KMS-11 (cell line): Measurements from ENCODE around the gene RBM44.

Experiments
- H2AFZ ChIP-seq: fragments of 200-600 bp; sonication (generic); 2 replicates; pipeline ENCODE4 v1.6.1; 2016; ENCODE audit warnings: antibody characterized with exemption, mixed run types, low read depth
- H3K27ac ChIP-seq: fragments of 200-600 bp; sonication (generic); 2 replicates; pipeline ENCODE4 v1.6.1; 2016; ENCODE audit warnings: mild to moderate bottlenecking, mixed run types
- H3K27me3 ChIP-seq: fragments of 200-600 bp; sonication (generic); 2 replicates; pipeline ENCODE4 v1.6.1; 2017; ENCODE audit warnings: mild to moderate bottlenecking, low read depth, mixed run types, moderate library complexity; ENCODE audit not compliant: insufficient read depth
- H3K36me3 ChIP-seq: fragments of 200-600 bp; sonication (generic); 2 replicates; pipeline ENCODE4 v1.6.1; 2017; ENCODE audit warnings: mild to moderate bottlenecking, mixed run types; ENCODE audit not compliant: insufficient read depth
- H3K4me1 ChIP-seq: fragments of 200-600 bp; sonication (generic); 2 replicates; pipeline ENCODE4 v1.6.1; 2016; ENCODE audit warnings: mild to moderate bottlenecking, low read depth, mixed run types; ENCODE audit not compliant: poor library complexity, severe bottlenecking
- H3K4me2 ChIP-seq: fragments of 200-600 bp; sonication (generic); 2 replicates; pipeline ENCODE4 v1.7.0; 2016; ENCODE audit warnings: mild to moderate bottlenecking, mixed run types
- H3K4me3 ChIP-seq: fragments of 200-600 bp; sonication (generic); IDR thresholded peaks from 2 replicates; pipeline ENCODE4 v1.6.1; 2017; ENCODE audit warnings: low read depth, low read length, mixed read lengths; ENCODE audit not compliant: insufficient read depth
- H3K79me2 ChIP-seq: fragments of 200-600 bp; sonication (generic); 2 replicates; pipeline ENCODE4 v1.6.1; 2016; ENCODE audit warnings: low read depth, mixed run types; ENCODE audit not compliant: insufficient read depth
- H3K9ac ChIP-seq: fragments of 200-600 bp; sonication (generic); 2 replicates; pipeline ENCODE4 v1.6.1; 2016; ENCODE audit warnings: mild to moderate bottlenecking, mixed run types
- H4K20me1 ChIP-seq: fragments of 200-600 bp; sonication (generic); 2 replicates; pipeline ENCODE4 v1.6.1; 2016; ENCODE audit warnings: mild to moderate bottlenecking, mixed run types; ENCODE audit not compliant: insufficient read depth
- TF ChIP-seq, protein P1 (sequence below): fragments of 200-600 bp; sonication (generic); conservative IDR thresholded peaks from 2 replicates; pipeline ENCODE4 v1.6.1; 2017; ENCODE audit warnings: low read depth, mild to moderate bottlenecking, antibody characterized with exemption, low read length, moderate library complexity, mixed read lengths

Gene RBM44

GRCh38 chr2:237889811-237890210 is 91.2 kb downstream of the RBM44 start:
- no peak overlapping the region for H3K4me2 ChIP-seq
- no peak overlapping the region for H3K27ac ChIP-seq
- no peaks in the 10 kb centered on the region for H3K36me3 ChIP-seq
- H4K20me1 ChIP-seq: no peaks in the 10 kb centered on the region
- H3K4me3 ChIP-seq: no peak overlapping the region
- no peak overlapping the region for H3K9ac ChIP-seq
- TF ChIP-seq, protein P1, sequence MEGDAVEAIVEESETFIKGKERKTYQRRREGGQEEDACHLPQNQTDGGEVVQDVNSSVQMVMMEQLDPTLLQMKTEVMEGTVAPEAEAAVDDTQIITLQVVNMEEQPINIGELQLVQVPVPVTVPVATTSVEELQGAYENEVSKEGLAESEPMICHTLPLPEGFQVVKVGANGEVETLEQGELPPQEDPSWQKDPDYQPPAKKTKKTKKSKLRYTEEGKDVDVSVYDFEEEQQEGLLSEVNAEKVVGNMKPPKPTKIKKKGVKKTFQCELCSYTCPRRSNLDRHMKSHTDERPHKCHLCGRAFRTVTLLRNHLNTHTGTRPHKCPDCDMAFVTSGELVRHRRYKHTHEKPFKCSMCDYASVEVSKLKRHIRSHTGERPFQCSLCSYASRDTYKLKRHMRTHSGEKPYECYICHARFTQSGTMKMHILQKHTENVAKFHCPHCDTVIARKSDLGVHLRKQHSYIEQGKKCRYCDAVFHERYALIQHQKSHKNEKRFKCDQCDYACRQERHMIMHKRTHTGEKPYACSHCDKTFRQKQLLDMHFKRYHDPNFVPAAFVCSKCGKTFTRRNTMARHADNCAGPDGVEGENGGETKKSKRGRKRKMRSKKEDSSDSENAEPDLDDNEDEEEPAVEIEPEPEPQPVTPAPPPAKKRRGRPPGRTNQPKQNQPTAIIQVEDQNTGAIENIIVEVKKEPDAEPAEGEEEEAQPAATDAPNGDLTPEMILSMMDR: no peak
- H3K27me3 ChIP-seq: no peaks in the 10 kb centered on the region
- H3K4me1 ChIP-seq: no peaks in the 10 kb centered on the region
- no peaks in the 10 kb centered on the region for H3K79me2 ChIP-seq
- H2AFZ ChIP-seq: no peak overlapping the region
